Coronary artery (tissue), 2 donors: ENCODE data around the gene SLC6A7.
A peak's percentile ranks its signal among the peaks of the same experiment; 100 is the strongest.

Source experiments
- DNase-seq: peaks from one replicate; pipeline ENCODE4 v3.0.0-alpha.2; 2017; ENCODE audit warnings: low spot score
- H3K27ac ChIP-seq, 2 donors: fragments of 200-600 bp; sonication (generic); one replicate each; pipeline ENCODE4 v1.5.1; 2016 to 2019
- H3K4me3 ChIP-seq: fragments of 200-600 bp; sonication (generic); 2 replicates; pipeline ENCODE4 v1.5.1; 2016; ENCODE audit warnings: mild to moderate bottlenecking, moderate library complexity
- CTCF ChIP-seq: fragments of 200-600 bp; sonication (generic); IDR thresholded peaks from one replicate; pipeline ENCODE4 v1.5.1; 2019; ENCODE audit warnings: antibody characterized with exemption

The SLC6A7 gene

DNA sequence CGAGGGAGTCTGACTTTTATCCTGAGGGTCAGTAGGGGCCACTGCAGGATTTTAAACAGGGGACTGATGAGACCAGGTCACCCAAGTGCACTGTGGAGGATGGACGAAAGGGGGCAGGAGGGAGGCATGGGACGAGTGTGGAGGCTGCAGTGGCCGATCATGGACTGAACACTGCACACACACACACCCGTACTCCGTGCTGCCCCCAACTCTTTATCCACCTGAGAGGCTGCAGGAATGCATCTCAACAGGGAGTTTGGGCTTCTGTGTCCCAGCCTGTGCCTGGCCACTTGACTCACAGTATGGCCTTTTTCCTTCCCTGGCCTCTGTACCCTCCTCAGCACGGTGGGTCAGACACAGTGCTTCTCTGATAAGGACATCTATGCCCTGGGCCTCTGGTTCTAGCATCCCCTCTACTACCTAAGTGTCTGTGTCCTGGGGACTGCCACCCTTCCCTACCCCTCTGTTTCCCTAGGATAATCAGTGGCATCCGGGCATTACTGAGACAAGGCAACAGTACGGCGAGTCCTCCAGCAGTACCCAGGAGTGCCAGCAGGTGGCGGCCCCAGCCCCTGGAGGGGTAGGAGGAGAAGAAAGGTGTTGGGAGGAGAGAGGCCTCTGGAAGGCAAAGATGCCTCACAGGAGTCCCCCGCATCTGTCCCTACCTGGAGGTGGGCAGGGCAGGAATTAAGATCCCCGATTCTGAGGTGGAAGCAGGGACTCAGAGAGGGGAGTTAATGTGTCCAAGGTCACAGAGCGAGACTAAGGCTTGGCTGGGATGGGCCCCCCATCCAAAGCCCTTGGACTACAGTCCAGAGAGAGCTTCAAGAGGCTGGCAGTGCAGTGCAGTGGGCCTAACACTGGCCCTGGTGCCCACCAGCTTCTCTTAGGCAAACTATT is 28.4 kb upstream of the SLC6A7 start:
- TF ChIP-seq CTCF: peak; percentile 85
- DNase-seq: peak; percentile 91
- H3K4me3 ChIP-seq: no peak overlapping the region
- H3K27ac ChIP-seq: peak overlapping the region; percentile 96 to 97

GRCh38 chr5:150162142-150162513 is 27.7 kb upstream of the SLC6A7 start:
- Histone ChIP-seq H3K27ac (peak overlapping the region; percentile 96 to 97), H3K4me3 (no peak overlapping the region)
- DNase-seq: no peak
- no peak for TF ChIP-seq CTCF

DNA sequence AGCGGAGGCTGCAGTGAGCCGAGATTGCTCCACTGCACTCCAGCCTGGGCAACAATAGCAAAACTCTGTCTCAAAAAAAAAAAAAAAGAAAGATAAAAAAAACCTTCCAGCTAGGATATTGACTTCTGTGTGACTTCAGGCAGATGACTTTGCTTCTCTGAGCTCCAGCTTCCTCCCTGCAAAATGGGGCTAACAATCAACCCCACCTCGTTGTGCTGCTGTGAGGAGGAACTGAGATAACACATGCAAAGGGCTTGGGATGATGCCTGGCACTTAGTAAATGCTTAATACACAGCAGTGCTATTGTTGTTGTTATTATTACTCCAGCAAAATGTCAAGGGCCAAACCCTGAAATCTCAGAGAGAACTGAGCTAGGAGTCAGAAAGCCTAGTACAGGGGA is 26.8 kb upstream of the SLC6A7 start:
- no peak overlapping the region for H3K4me3 ChIP-seq
- H3K27ac ChIP-seq: peak overlapping the region; percentile 53 to 80
- no peak for DNase-seq
- TF ChIP-seq CTCF: no peak

GRCh38 chr5:150163547-150164059 is 26.3 kb upstream of the SLC6A7 start:
- DNase-seq: no peak
- Histone ChIP-seq H3K4me3 (no peak overlapping the region), H3K27ac (peak overlapping the region; percentile 53 to 80)
- peak; percentile 24 for TF ChIP-seq CTCF

GRCh38 chr5:150164211-150164980 is 25.5 kb upstream of the SLC6A7 start:
- H3K27ac ChIP-seq: peak overlapping the region; percentile 53 to 61
- no peak for DNase-seq
- H3K4me3 ChIP-seq: no peak overlapping the region
- no peak for TF ChIP-seq CTCF

DNA sequence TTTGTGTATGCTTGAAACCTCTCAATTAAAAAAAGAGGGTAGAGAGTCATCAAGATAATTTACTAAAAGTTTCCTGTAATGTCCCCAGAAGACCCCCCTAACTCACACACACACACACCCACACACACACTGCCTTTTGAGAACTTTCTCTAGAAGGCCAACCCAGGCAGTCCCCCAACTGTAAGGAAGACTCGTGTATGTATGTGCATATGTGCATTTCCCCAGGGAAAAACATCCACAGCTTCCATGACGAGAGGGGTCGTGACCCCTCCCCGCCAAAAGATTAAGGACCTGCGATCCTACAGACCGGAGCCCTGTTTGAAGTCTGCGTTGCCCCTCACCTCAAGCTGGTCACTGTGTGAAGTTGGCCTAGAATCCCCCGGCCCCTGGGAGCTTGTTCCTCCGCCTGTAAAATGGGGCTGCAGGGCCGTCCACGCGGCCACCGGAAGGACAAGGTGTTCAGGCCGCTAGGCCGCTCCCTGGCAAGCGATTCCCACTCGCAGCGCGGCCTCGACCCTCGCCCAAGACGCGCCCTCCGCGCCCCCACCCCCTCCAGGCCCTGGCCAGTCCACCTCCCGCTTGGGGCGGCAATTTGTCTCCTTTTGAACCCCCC is 23.7 kb upstream of the SLC6A7 start:
- no peak overlapping the region for H3K27ac ChIP-seq
- no peak overlapping the region for H3K4me3 ChIP-seq
- no peak for TF ChIP-seq CTCF

More for the DNA sequence above, 23.7 kb upstream of the SLC6A7 start:
- no peak for DNase-seq
